GM12864 (cell line): Measurements from ENCODE around the gene COG2.
"Not testable (repeated sequence)": the region's sequence is repeated elsewhere in the genome, so short reads cannot be mapped to it uniquely, and the experiment has no call there.

Experiments
- DNase-seq: peaks from one replicate; pipeline ENCODE4 v3.0.0-alpha.2; 2011; ENCODE audit warnings: low read depth
- H3K4me3 ChIP-seq: 2 replicates; pipeline ENCODE4 v1.5.1; 2011; ENCODE audit warnings: mild to moderate bottlenecking, low read depth, low read length, control low read depth
- CTCF ChIP-seq: IDR thresholded peaks from 2 replicates; pipeline ENCODE4 v1.5.1; 2011; ENCODE audit warnings: low read depth, mild to moderate bottlenecking, moderate library complexity, low read length, control low read depth, inconsistent platforms; ENCODE audit errors: missing control alignments

The COG2 gene

GRCh38 chr1:230713547-230713914, 71.2 kb downstream of the COG2 start:
- no peak for DNase-seq
- H3K4me3 ChIP-seq: no peak overlapping the region
- TF ChIP-seq CTCF: no peak

GRCh38 chr1:230713915-230714764, 71.9 kb downstream of the COG2 start, which contains the start of gene AGT:
TSS of gene AGT (minus strand) at chr1:230714122. CDS start at chr1:230710823, 3,299 bp downstream.
- DNase-seq: no peak
- no peak within 1 kb of the TSS for H3K4me3 ChIP-seq
- TF ChIP-seq CTCF: no peak

- no peak for DNase-seq
- H3K4me3 ChIP-seq: no peak overlapping the region
- TF ChIP-seq CTCF: no peak
Observed at GRCh38 chr1:230715510-230715909, 73.2 kb downstream of the COG2 start.

- not testable (repeated sequence) for H3K4me3 ChIP-seq, DNase-seq
Observed at GRCh38 chr1:230716453-230716852, 74.2 kb downstream of the COG2 start.

GRCh38 chr1:230717251-230717650, 75.0 kb downstream of the COG2 start:
- DNase-seq: no peak
- no peak for TF ChIP-seq CTCF
- H3K4me3 ChIP-seq: no peak overlapping the region

- not testable (repeated sequence) for DNase-seq
Observed at GRCh38 chr1:230721849-230722522, 79.7 kb downstream of the COG2 start.

GRCh38 chr1:230725256-230726012, 83.2 kb downstream of the COG2 start:
- H3K4me3 ChIP-seq: no peak overlapping the region
- DNase-seq: no peak
- no peak for TF ChIP-seq CTCF

More at GRCh38 chr1:230721849-230722522, 79.7 kb downstream of the COG2 start:
- H3K4me3 ChIP-seq: not testable (repeated sequence)
